ENCODE results near the gene SLC17A5. TPM values are rescaled to one million over a fixed set of nuclear protein-coding genes. Genes with fewer than 3 reads are reported as not detected.
A peak's percentile ranks its signal among the peaks of the same experiment; 100 is the strongest.
"Not testable (repeated sequence)": the region's sequence is repeated elsewhere in the genome, so short reads cannot be mapped to it uniquely, and the experiment has no call there.

SLC17A5 gene
- total and polyA plus RNA-seq, 2 donors (not counting 1 experiment from before 2014, with no cell fraction given): 2.1 to 8.0 TPM

DNA sequence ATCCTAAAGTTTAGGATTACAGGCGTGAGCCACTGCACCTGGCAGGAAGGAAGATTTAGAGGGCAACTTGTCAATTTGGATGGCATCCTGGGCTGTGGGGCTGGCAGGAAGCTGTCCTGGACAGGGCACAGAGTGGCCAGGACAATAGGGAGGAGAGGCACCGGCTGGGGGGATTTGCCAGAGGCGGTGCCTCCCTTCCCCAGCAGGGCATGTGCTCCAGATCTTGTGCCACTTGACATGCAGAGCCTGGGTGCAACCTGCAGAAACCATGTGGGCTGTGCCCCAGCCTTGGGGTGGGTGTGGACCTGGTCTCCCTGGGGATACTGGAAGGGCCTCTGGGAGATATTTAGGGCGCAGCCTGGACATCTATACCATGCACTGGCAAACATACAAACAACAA lies 74.4 kb downstream of the SLC17A5 start:
- H3K36me3 ChIP-seq (replicated peaks in 1 of 2; ENCODE audit: control extremely low read depth in 1 of 2, control insufficient read depth in 1 of 2, extremely low read depth in 1 of 2, insufficient read depth in 2 of 2, low read length in 1 of 2): no peaks in the 10 kb centered on the region
- H3K4me3 ChIP-seq (ENCODE audit: control extremely low read depth in 1 of 5, extremely low read depth in 1 of 5, insufficient read depth in 1 of 5, low read depth in 2 of 5, low read length in 4 of 5): peak overlapping the region in 1 of 5 experiments; percentile 52
- no peak for ATAC-seq (ENCODE audit: low read depth)
- peaks cover 27% of the 10 kb centered on the region for H3K4me1 Mint-ChIP-seq
- no peaks in the 10 kb centered on the region for H4K20me1 ChIP-seq (ENCODE audit: control insufficient read depth, insufficient read depth, low read length, poor library complexity, severe bottlenecking)
- no peaks in the 10 kb centered on the region for H3K27me3 ChIP-seq (replicated peaks in 1 of 4; ENCODE audit: control extremely low read depth in 1 of 4, control insufficient read depth in 3 of 4, insufficient read depth in 4 of 4, low read length in 3 of 4)
- H3K4me1 ChIP-seq (ENCODE audit: control insufficient read depth in 2 of 2, insufficient read depth in 2 of 2, low read length in 2 of 2): peaks cover 26% of the 10 kb centered on the region in 2 donors
- TF ChIP-seq, protein P1, sequence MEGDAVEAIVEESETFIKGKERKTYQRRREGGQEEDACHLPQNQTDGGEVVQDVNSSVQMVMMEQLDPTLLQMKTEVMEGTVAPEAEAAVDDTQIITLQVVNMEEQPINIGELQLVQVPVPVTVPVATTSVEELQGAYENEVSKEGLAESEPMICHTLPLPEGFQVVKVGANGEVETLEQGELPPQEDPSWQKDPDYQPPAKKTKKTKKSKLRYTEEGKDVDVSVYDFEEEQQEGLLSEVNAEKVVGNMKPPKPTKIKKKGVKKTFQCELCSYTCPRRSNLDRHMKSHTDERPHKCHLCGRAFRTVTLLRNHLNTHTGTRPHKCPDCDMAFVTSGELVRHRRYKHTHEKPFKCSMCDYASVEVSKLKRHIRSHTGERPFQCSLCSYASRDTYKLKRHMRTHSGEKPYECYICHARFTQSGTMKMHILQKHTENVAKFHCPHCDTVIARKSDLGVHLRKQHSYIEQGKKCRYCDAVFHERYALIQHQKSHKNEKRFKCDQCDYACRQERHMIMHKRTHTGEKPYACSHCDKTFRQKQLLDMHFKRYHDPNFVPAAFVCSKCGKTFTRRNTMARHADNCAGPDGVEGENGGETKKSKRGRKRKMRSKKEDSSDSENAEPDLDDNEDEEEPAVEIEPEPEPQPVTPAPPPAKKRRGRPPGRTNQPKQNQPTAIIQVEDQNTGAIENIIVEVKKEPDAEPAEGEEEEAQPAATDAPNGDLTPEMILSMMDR (IDR thresholded peaks at IDR 0.05): no peak
- no peak for TF ChIP-seq EZH2 (IDR thresholded peaks at IDR 0.05; ENCODE audit: borderline replicate concordance, insufficient read depth, low read depth, low read length, poor library complexity, severe bottlenecking)
- WGBS (ENCODE audit: insufficient coverage): 100% methylated on average over 3 of the region's 4 CpGs
- H3K9ac ChIP-seq (ENCODE audit: low read length): peak overlapping the region; percentile 63
- CTCF ChIA-PET: interaction anchor here (1.7 to 2.6 kb wide), 6 partner anchors 13 to 64 kb away, joined by 8 to 22 read pairs (median 14); partner anchors contain the start of gene EEF1A1
- DNase-seq: no peak
- H3K4me2 ChIP-seq (replicated peaks; ENCODE audit: low read depth, low read length, poor library complexity, severe bottlenecking): peak overlapping the region; percentile 74
- peak overlapping the region; percentile 68 for H2AFZ ChIP-seq (ENCODE audit: insufficient read depth, low read depth, low read length, poor library complexity, severe bottlenecking)
- H3K27me3 Mint-ChIP-seq: no peaks in the 10 kb centered on the region
- POLR2A ChIA-PET: interaction anchor here (1.1 to 3.5 kb wide), 2 partner anchors 54 to 58 kb away, joined by 3 to 36 read pairs; partner anchors contain the start of gene EEF1A1
- intact Hi-C loops (cut with micrococcal nuclease): no loop called here
- H3K4me3 Mint-ChIP-seq: no peak overlapping the region
- peak overlapping the region; percentile 96 for H3K27ac Mint-ChIP-seq
- H3K9me3 Mint-ChIP-seq (ENCODE audit: insufficient read depth): peaks cover 2% of the 10 kb centered on the region
- no peaks in the 10 kb centered on the region for H3K79me2 ChIP-seq (ENCODE audit: control insufficient read depth, insufficient read depth, low read length)
- H3K9me3 ChIP-seq (ENCODE audit: control extremely low read depth in 1 of 3, control insufficient read depth in 2 of 3, insufficient read depth in 1 of 3, low read length in 2 of 3): no peaks in the 10 kb centered on the region
- H3K27ac ChIP-seq (ENCODE audit: low read length in 2 of 2): peak overlapping the region; percentile 91 to 93

DNA sequence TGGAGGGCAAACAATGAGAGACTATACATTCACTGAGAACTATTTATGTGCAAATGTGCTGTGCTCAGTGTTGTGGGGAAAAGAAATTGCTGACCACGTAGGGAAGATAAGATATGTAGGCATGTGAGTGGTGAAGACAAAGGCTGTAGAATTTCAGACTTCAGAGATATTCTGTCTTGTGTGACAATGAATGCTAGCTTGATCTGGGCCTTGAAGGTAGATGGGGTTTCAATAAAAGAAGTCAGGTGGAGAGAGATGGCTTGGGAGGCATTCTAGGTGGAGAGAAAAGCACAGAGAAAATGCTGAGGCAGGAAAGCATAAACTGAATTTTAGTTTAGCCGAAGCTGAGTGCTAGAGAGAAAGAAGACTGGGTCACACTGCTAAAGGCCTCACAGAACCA lies 76.1 kb downstream of the SLC17A5 start:
- Histone ChIP-seq H3K27me3 (replicated peaks in 1 of 4; ENCODE audit: control extremely low read depth in 1 of 4, control insufficient read depth in 3 of 4, insufficient read depth in 4 of 4, low read length in 3 of 4) (no peaks in the 10 kb centered on the region), H3K9ac (ENCODE audit: low read length) (no peak overlapping the region), H3K9me3 (ENCODE audit: control extremely low read depth in 1 of 3, control insufficient read depth in 2 of 3, insufficient read depth in 1 of 3, low read length in 2 of 3) (no peaks in the 10 kb centered on the region), H3K36me3 (replicated peaks in 1 of 2; ENCODE audit: control extremely low read depth in 1 of 2, control insufficient read depth in 1 of 2, extremely low read depth in 1 of 2, insufficient read depth in 2 of 2, low read length in 1 of 2) (no peaks in the 10 kb centered on the region), H3K4me2 (replicated peaks; ENCODE audit: low read depth, low read length, poor library complexity, severe bottlenecking) (no peak overlapping the region), H3K27ac (ENCODE audit: low read length in 2 of 2) (no peak overlapping the region), H3K4me3 (ENCODE audit: control extremely low read depth in 1 of 5, extremely low read depth in 1 of 5, insufficient read depth in 1 of 5, low read depth in 2 of 5, low read length in 4 of 5) (no peak overlapping the region), H3K4me1 (ENCODE audit: control insufficient read depth in 2 of 2, insufficient read depth in 2 of 2, low read length in 2 of 2) (peaks cover 26% of the 10 kb centered on the region in 2 donors), H4K20me1 (ENCODE audit: control insufficient read depth, insufficient read depth, low read length, poor library complexity, severe bottlenecking) (no peaks in the 10 kb centered on the region), H3K79me2 (ENCODE audit: control insufficient read depth, insufficient read depth, low read length) (no peaks in the 10 kb centered on the region), H2AFZ (ENCODE audit: insufficient read depth, low read depth, low read length, poor library complexity, severe bottlenecking) (no peak overlapping the region)
- no peak for ATAC-seq (ENCODE audit: low read depth)
- H3K4me1 Mint-ChIP-seq: peaks cover 27% of the 10 kb centered on the region
- no peak for DNase-seq
- peaks cover 2% of the 10 kb centered on the region for H3K9me3 Mint-ChIP-seq (ENCODE audit: insufficient read depth)
- ChIA-PET POLR2A (no interaction called here), CTCF (interaction anchor here (1.3 kb wide), 1 partner anchor 75 kb away, joined by 4 read pairs; no protein-coding TSS in a partner anchor)
- no peaks in the 10 kb centered on the region for H3K27me3 Mint-ChIP-seq
- H3K27ac Mint-ChIP-seq: peak overlapping the region; percentile 22
- TF ChIP-seq, protein P1 (IDR thresholded peaks at IDR 0.05): no peak
- no peak for TF ChIP-seq EZH2 (IDR thresholded peaks at IDR 0.05; ENCODE audit: borderline replicate concordance, insufficient read depth, low read depth, low read length, poor library complexity, severe bottlenecking)
- intact Hi-C loops (cut with micrococcal nuclease): no loop called here
- H3K4me3 Mint-ChIP-seq: no peak overlapping the region
- 96% methylated on average over 2 of the region's 2 CpGs for WGBS (ENCODE audit: insufficient coverage)

DNA sequence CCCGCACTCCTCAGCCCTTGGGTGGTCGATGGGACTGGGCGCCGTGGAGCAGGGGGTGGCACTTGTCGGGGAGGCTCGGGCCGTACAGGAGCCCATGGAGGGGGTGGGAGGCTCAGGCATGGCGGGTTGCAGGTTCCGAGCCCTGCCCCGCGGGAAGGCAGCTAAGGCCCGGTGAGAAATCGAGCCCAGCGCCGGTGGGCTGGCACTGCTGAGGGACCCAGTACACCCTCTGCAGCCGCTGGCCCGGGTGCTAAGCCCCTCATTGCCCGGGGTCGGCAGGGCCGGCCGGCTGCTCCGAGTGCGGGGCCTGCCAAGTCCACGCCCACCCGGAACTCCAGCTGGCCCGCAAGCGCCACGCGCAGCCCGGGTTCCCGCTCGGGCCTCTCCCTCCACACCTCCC lies 81.3 kb downstream of the SLC17A5 start:
- DNase-seq; ATAC-seq (ENCODE audit: low read depth); H3K27ac Mint-ChIP-seq; intact Hi-C loops (cut with micrococcal nuclease); H3K27ac ChIP-seq (ENCODE audit: low read length in 2 of 2); H3K27me3 Mint-ChIP-seq; H3K4me1 ChIP-seq (ENCODE audit: control insufficient read depth in 2 of 2, insufficient read depth in 2 of 2, low read length in 2 of 2); H2AFZ ChIP-seq (ENCODE audit: insufficient read depth, low read depth, low read length, poor library complexity, severe bottlenecking); H3K36me3 ChIP-seq (replicated peaks in 1 of 2; ENCODE audit: control extremely low read depth in 1 of 2, control insufficient read depth in 1 of 2, extremely low read depth in 1 of 2, insufficient read depth in 2 of 2, low read length in 1 of 2); H3K9ac ChIP-seq (ENCODE audit: low read length); H3K79me2 ChIP-seq (ENCODE audit: control insufficient read depth, insufficient read depth, low read length); H3K27me3 ChIP-seq (replicated peaks in 1 of 4; ENCODE audit: control extremely low read depth in 1 of 4, control insufficient read depth in 3 of 4, insufficient read depth in 4 of 4, low read length in 3 of 4); CTCF ChIA-PET; H3K4me3 Mint-ChIP-seq; H3K4me1 Mint-ChIP-seq; H3K4me2 ChIP-seq (replicated peaks; ENCODE audit: low read depth, low read length, poor library complexity, severe bottlenecking); H3K9me3 ChIP-seq (ENCODE audit: control extremely low read depth in 1 of 3, control insufficient read depth in 2 of 3, insufficient read depth in 1 of 3, low read length in 2 of 3); H4K20me1 ChIP-seq (ENCODE audit: control insufficient read depth, insufficient read depth, low read length, poor library complexity, severe bottlenecking); H3K9me3 Mint-ChIP-seq (ENCODE audit: insufficient read depth); H3K4me3 ChIP-seq (ENCODE audit: control extremely low read depth in 1 of 5, extremely low read depth in 1 of 5, insufficient read depth in 1 of 5, low read depth in 2 of 5, low read length in 4 of 5): not testable (repeated sequence)
- WGBS (ENCODE audit: insufficient coverage): 91% methylated on average over 17 of the region's 32 CpGs
- POLR2A ChIA-PET: interaction anchor here (0.6 kb wide), 1 partner anchor 122 kb away, joined by 4 read pairs; no protein-coding TSS in a partner anchor
